SJCRH30 (cell line): ENCODE measurements around the gene RAN. TPM values are rescaled to one million over a fixed set of nuclear protein-coding genes. Genes with fewer than 3 reads are reported as not detected.
"Not testable (repeated sequence)": the region's sequence is repeated elsewhere in the genome, so short reads cannot be mapped to it uniquely, and the experiment has no call there.

Source experiments
- DNase-seq, 2 experiments: peaks; one replicate each; pipeline ENCODE4 v3.0.0-alpha.2; 2015 to 2020
- H3K27ac ChIP-seq: fragments of 250-450 bp; sonication (Bioruptor Pico); 2 replicates; pipeline ENCODE4 v1.5.1; 2020; ENCODE audit warnings: mild to moderate bottlenecking, moderate library complexity
- H3K27me3 ChIP-seq: fragments of 250-450 bp; sonication (Bioruptor Pico); 2 replicates; pipeline ENCODE4 v1.5.1; 2020; ENCODE audit warnings: mild to moderate bottlenecking, moderate library complexity
- H3K36me3 ChIP-seq: fragments of 250-450 bp; sonication (Bioruptor Pico); 2 replicates; pipeline ENCODE4 v1.5.1; 2020; ENCODE audit warnings: mild to moderate bottlenecking, moderate library complexity
- H3K4me1 ChIP-seq: fragments of 250-450 bp; sonication (Bioruptor Pico); 2 replicates; pipeline ENCODE4 v1.5.1; 2020; ENCODE audit warnings: mild to moderate bottlenecking, moderate library complexity
- H3K4me3 ChIP-seq: fragments of 250-450 bp; sonication (Bioruptor Pico); 2 replicates; pipeline ENCODE4 v1.5.1; 2020; ENCODE audit warnings: mild to moderate bottlenecking, moderate library complexity
- H3K9me3 ChIP-seq: fragments of 250-450 bp; sonication (Bioruptor Pico); replicated peaks from 2 replicates; pipeline ENCODE4 v1.5.1; 2020; ENCODE audit warnings: mild to moderate bottlenecking, moderate library complexity
- total RNA-seq: library from RNA; depleted of rRNA; stranded (reverse); fragments of >200 nt; shearing (Covaris generic); gene quantifications from 2 replicates; pipeline ENCODE4 v1.2.3, GENCODE V29; 2014

The RAN gene
- total RNA-seq, 1 experiment from 2014 or later = 1,284 TPM

GRCh38 chr12:130879212-130879686, 7.4 kb downstream of the RAN start:
- H3K36me3 ChIP-seq = peaks cover 31% of the 10 kb centered on the region
- H3K27me3 ChIP-seq = no peaks in the 10 kb centered on the region
- no peaks in the 10 kb centered on the region for H3K4me1 ChIP-seq
- H3K4me3 ChIP-seq = no peak overlapping the region
- H3K9me3 ChIP-seq = no peaks in the 10 kb centered on the region
- H3K27ac ChIP-seq = no peak overlapping the region
- peak in 1 of 2 experiments; percentile 12 for DNase-seq

- Histone ChIP-seq H3K4me1 (no peaks in the 10 kb centered on the region), H3K9me3 (no peaks in the 10 kb centered on the region), H3K27ac (no peak overlapping the region), H3K4me3 (no peak overlapping the region), H3K27me3 (no peaks in the 10 kb centered on the region), H3K36me3 (peaks cover 25% of the 10 kb centered on the region)
- DNase-seq = no peak
These were observed 8.0 kb downstream of the RAN start for GRCh38 chr12:130879781-130880389.

- H3K27me3 ChIP-seq = no peaks in the 10 kb centered on the region
- no peak overlapping the region for H3K4me3 ChIP-seq
- no peak for DNase-seq
- H3K4me1 ChIP-seq = no peaks in the 10 kb centered on the region
- no peak overlapping the region for H3K27ac ChIP-seq
- peaks cover 19% of the 10 kb centered on the region for H3K36me3 ChIP-seq
- H3K9me3 ChIP-seq = no peaks in the 10 kb centered on the region
These were observed 8.6 kb downstream of the RAN start for GRCh38 chr12:130880411-130880885.

GRCh38 chr12:130881046-130881445, 9.2 kb downstream of the RAN start:
- H3K27me3 ChIP-seq = no peaks in the 10 kb centered on the region
- H3K27ac ChIP-seq = no peak overlapping the region
- H3K4me3 ChIP-seq = no peak overlapping the region
- no peaks in the 10 kb centered on the region for H3K4me1 ChIP-seq
- no peaks in the 10 kb centered on the region for H3K9me3 ChIP-seq
- DNase-seq = no peak
- peaks cover 13% of the 10 kb centered on the region for H3K36me3 ChIP-seq

GRCh38 chr12:130881548-130881947, 9.7 kb downstream of the RAN start:
- H3K4me3 ChIP-seq = no peak overlapping the region
- no peaks in the 10 kb centered on the region for H3K4me1 ChIP-seq

GRCh38 chr12:130887190-130887589, 15.3 kb downstream of the RAN start:
- not testable (repeated sequence) for H3K9me3 ChIP-seq, H3K27me3 ChIP-seq, H3K27ac ChIP-seq, H3K4me1 ChIP-seq, H3K36me3 ChIP-seq, H3K4me3 ChIP-seq, DNase-seq

More at GRCh38 chr12:130881548-130881947, 9.7 kb downstream of the RAN start:
- Histone ChIP-seq H3K27ac (no peak overlapping the region), H3K9me3 (no peaks in the 10 kb centered on the region), H3K36me3 (peaks cover 8% of the 10 kb centered on the region), H3K27me3 (no peaks in the 10 kb centered on the region)
- DNase-seq = no peak

GRCh38 chr12:130904064-130904463, 32.2 kb downstream of the RAN start:
- H3K9me3 ChIP-seq = no peaks in the 10 kb centered on the region
- no peaks in the 10 kb centered on the region for H3K4me1 ChIP-seq
- H3K36me3 ChIP-seq = no peaks in the 10 kb centered on the region
- H3K27me3 ChIP-seq = no peaks in the 10 kb centered on the region
- no peak overlapping the region for H3K27ac ChIP-seq
- H3K4me3 ChIP-seq = no peak overlapping the region
- no peak for DNase-seq

- not testable (repeated sequence) for H3K4me1 ChIP-seq, H3K27ac ChIP-seq, H3K27me3 ChIP-seq, H3K9me3 ChIP-seq, H3K4me3 ChIP-seq, H3K36me3 ChIP-seq, DNase-seq
These were observed 33.1 kb downstream of the RAN start for GRCh38 chr12:130904936-130905455.

- no peak overlapping the region for H3K4me3 ChIP-seq
- no peak for DNase-seq
- H3K27ac ChIP-seq = no peak overlapping the region
- H3K27me3 ChIP-seq = no peaks in the 10 kb centered on the region
- H3K9me3 ChIP-seq = no peaks in the 10 kb centered on the region
- no peaks in the 10 kb centered on the region for H3K36me3 ChIP-seq
- no peaks in the 10 kb centered on the region for H3K4me1 ChIP-seq
These were observed 37.2 kb downstream of the RAN start for GRCh38 chr12:130909111-130909510.

GRCh38 chr12:130911193-130911592, 39.3 kb downstream of the RAN start:
- Histone ChIP-seq H3K27me3 (no peaks in the 10 kb centered on the region), H3K4me3 (no peak overlapping the region), H3K36me3 (no peaks in the 10 kb centered on the region), H3K9me3 (no peaks in the 10 kb centered on the region), H3K4me1 (no peaks in the 10 kb centered on the region), H3K27ac (no peak overlapping the region)
- DNase-seq = no peak

- H3K4me1 ChIP-seq = no peaks in the 10 kb centered on the region
- H3K27ac ChIP-seq = no peak overlapping the region
- no peaks in the 10 kb centered on the region for H3K9me3 ChIP-seq
- no peak for DNase-seq
- H3K27me3 ChIP-seq = no peaks in the 10 kb centered on the region
- H3K4me3 ChIP-seq = no peak overlapping the region
- no peaks in the 10 kb centered on the region for H3K36me3 ChIP-seq
These were observed 40.1 kb downstream of the RAN start for GRCh38 chr12:130911933-130912332.

- H3K9me3 ChIP-seq = no peaks in the 10 kb centered on the region
- DNase-seq = no peak
- no peak overlapping the region for H3K4me3 ChIP-seq
These were observed 44.5 kb downstream of the RAN start for GRCh38 chr12:130916241-130916911.

GRCh38 chr12:130917607-130918006, 45.7 kb downstream of the RAN start:
- Histone ChIP-seq H3K27ac (no peak overlapping the region), H3K4me3 (no peak overlapping the region), H3K36me3 (no peaks in the 10 kb centered on the region), H3K27me3 (no peaks in the 10 kb centered on the region), H3K9me3 (no peaks in the 10 kb centered on the region), H3K4me1 (no peaks in the 10 kb centered on the region)
- DNase-seq = no peak

More at GRCh38 chr12:130916241-130916911, 44.5 kb downstream of the RAN start:
- Histone ChIP-seq H3K4me1 (no peaks in the 10 kb centered on the region), H3K27me3 (no peaks in the 10 kb centered on the region), H3K36me3 (no peaks in the 10 kb centered on the region), H3K27ac (no peak overlapping the region)

- Histone ChIP-seq H3K27me3 (no peaks in the 10 kb centered on the region), H3K36me3 (no peaks in the 10 kb centered on the region), H3K27ac (no peak overlapping the region), H3K9me3 (no peaks in the 10 kb centered on the region), H3K4me3 (no peak overlapping the region), H3K4me1 (no peaks in the 10 kb centered on the region)
- DNase-seq = no peak
These were observed 47.2 kb downstream of the RAN start for GRCh38 chr12:130919086-130919485.

- H3K27me3 ChIP-seq = no peaks in the 10 kb centered on the region
- H3K27ac ChIP-seq = no peak overlapping the region
- no peak for DNase-seq
- H3K36me3 ChIP-seq = no peaks in the 10 kb centered on the region
- H3K4me3 ChIP-seq = no peak overlapping the region
- no peaks in the 10 kb centered on the region for H3K4me1 ChIP-seq
- no peaks in the 10 kb centered on the region for H3K9me3 ChIP-seq
These were observed 48.3 kb downstream of the RAN start for GRCh38 chr12:130920119-130920703.
